SK-N-SH (cell line): Measurements from ENCODE around the gene DENR. TPM values are rescaled to one million over a fixed set of nuclear protein-coding genes. Genes with fewer than 3 reads are reported as not detected.

Experiments used
- CTCF ChIA-PET: fragments of 300-600, 350-600 bp; formaldehyde crosslinking; extraction: SDS; loops from one replicate; lab custom pipeline; 2021; lab: Yijun Ruan, JAX
- POLR2A ChIA-PET: fragments of 350-600 bp; sonication (Branson Sonifier 250); formaldehyde crosslinking; extraction: SDS; loops from one replicate; lab custom pipeline; 2020; ENCODE audit warnings: antibody characterized with exemption, inconsistent platforms; lab: Yijun Ruan, JAX
- DNase-seq: peaks from one replicate; pipeline ENCODE4 v3.0.0; 2012
- H2AFZ ChIP-seq: fragments of 200-600 bp; sonication (generic); 2 replicates; pipeline ENCODE4 v1.8.1; 2016; ENCODE audit warnings: antibody characterized with exemption, mild to moderate bottlenecking, low read depth
- H3F3A ChIP-seq: fragments of 200-600 bp; sonication (generic); replicated peaks from 2 replicates; pipeline ENCODE3; 2016; ENCODE audit warnings: antibody characterized with exemption, mild to moderate bottlenecking; ENCODE audit not compliant: insufficient read depth
- H3K27ac ChIP-seq, 2 experiments: fragments of 200-500 bp in 1 of 2; fragments of 200-600 bp in 1 of 2; sonication (Bioruptor generic) in 1 of 2; sonication (generic), shearing (Covaris generic) in 1 of 2; 2 replicates each; pipeline versions ENCODE4 v1.5.1 to v1.6.1; 2014 to 2016; ENCODE audit warnings: low read depth in 2 of 2, inconsistent platforms in 1 of 2, low read length in 1 of 2, mild to moderate bottlenecking in 1 of 2, mixed read lengths in 1 of 2
- H3K27me3 ChIP-seq: fragments of 200-600 bp; sonication (generic), shearing (Covaris generic); 2 replicates; pipeline ENCODE4 v1.6.1; 2016; ENCODE audit warnings: mixed run types; ENCODE audit not compliant: insufficient read depth
- H3K36me3 ChIP-seq, 2 experiments: fragments of 200-500 bp in 1 of 2; fragments of 200-600 bp in 1 of 2; sonication (Bioruptor generic) in 1 of 2; sonication (generic) in 1 of 2; replicated peaks in 1 of 2; 2 replicates each; pipeline versions ENCODE3 to v1.5.1; 2014 to 2016; ENCODE audit warnings: low read length in 1 of 2, mild to moderate bottlenecking in 1 of 2; ENCODE audit not compliant: insufficient read depth in 2 of 2, control insufficient read depth in 1 of 2
- H3K4me1 ChIP-seq, 2 experiments: fragments of 200-500 bp in 1 of 2; fragments of 200-600 bp in 1 of 2; sonication (Bioruptor generic) in 1 of 2; sonication (generic), shearing (Covaris generic) in 1 of 2; 2 replicates each; pipeline versions ENCODE4 v1.5.1 to v1.6.1; 2014 to 2016; ENCODE audit warnings: low read depth in 1 of 2, low read length in 1 of 2, mixed run types in 1 of 2; ENCODE audit not compliant: insufficient read depth in 2 of 2, control insufficient read depth in 1 of 2
- H3K4me2 ChIP-seq: fragments of 200-600 bp; sonication (generic), shearing (Covaris generic); 2 replicates; pipeline ENCODE4 v1.6.1; 2017; ENCODE audit warnings: mixed run types
- H3K4me3 ChIP-seq, 2 experiments: fragments of 200-500 bp in 1 of 2; fragments of 200-600 bp in 1 of 2; sonication (Bioruptor generic) in 1 of 2; sonication (generic), shearing (Covaris generic) in 1 of 2; 2 replicates each; pipeline versions ENCODE4 v1.5.1 to v1.8.1; 2014 to 2016; ENCODE audit warnings: low read depth in 2 of 2, inconsistent platforms in 1 of 2, low read length in 1 of 2, mild to moderate bottlenecking in 1 of 2, mixed read lengths in 1 of 2, moderate library complexity in 1 of 2
- H3K79me2 ChIP-seq: fragments of 200-600 bp; sonication (generic); 2 replicates; pipeline ENCODE4 v1.8.1; 2017; ENCODE audit warnings: mild to moderate bottlenecking; ENCODE audit not compliant: insufficient read depth
- H3K9ac ChIP-seq: fragments of 200-600 bp; sonication (generic); 2 replicates; pipeline ENCODE4 v1.6.1; 2017; ENCODE audit warnings: mixed run types
- H3K9me2 ChIP-seq: fragments of 200-600 bp; sonication (generic); 2 replicates; pipeline ENCODE4 v1.6.1; 2017; ENCODE audit warnings: mixed run types
- H3K9me3 ChIP-seq: fragments of 200-600 bp; sonication (generic); 2 replicates; pipeline ENCODE4 v1.6.1; 2017; ENCODE audit warnings: mixed run types, mild to moderate bottlenecking, moderate library complexity
- H4K20me1 ChIP-seq: fragments of 200-600 bp; sonication (generic); 2 replicates; pipeline ENCODE4 v1.6.1; 2017; ENCODE audit warnings: mild to moderate bottlenecking, mixed run types; ENCODE audit not compliant: insufficient read depth
- CHD2 ChIP-seq: fragments of 150-350 bp; IDR thresholded peaks from 2 replicates; pipeline ENCODE4 v1.6.1; 2018; ENCODE audit warnings: low read length; ENCODE audit not compliant: partially characterized antibody
- ELF1 ChIP-seq: IDR thresholded peaks from 2 replicates; pipeline ENCODE4 v1.4.0; 2012
- EP300 ChIP-seq, 2 experiments: IDR thresholded peaks; 2 replicates each; pipeline versions ENCODE4 v1.4.0 to v1.6.1; 2012; ENCODE audit warnings: borderline replicate concordance in 1 of 2, low read depth in 1 of 2, low read length in 1 of 2
- FOXJ3 ChIP-seq: sonication (generic); formaldehyde crosslinking; IDR thresholded peaks from 2 replicates; pipeline ENCODE4 v1.5.1; 2020; ENCODE audit warnings: mild to moderate bottlenecking, missing genetic modification reagents
- GABPA ChIP-seq: IDR thresholded peaks from 2 replicates; pipeline ENCODE4 v1.4.0; 2012; ENCODE audit warnings: low read depth, mild to moderate bottlenecking
- JUND ChIP-seq: IDR thresholded peaks from 2 replicates; pipeline ENCODE4 v1.4.0; 2012
- MEF2A ChIP-seq: IDR thresholded peaks from 2 replicates; pipeline ENCODE4 v1.4.0; 2012; ENCODE audit warnings: low read depth, borderline replicate concordance
- NRF1 ChIP-seq: IDR thresholded peaks from 2 replicates; pipeline ENCODE4 v1.6.1; 2012; ENCODE audit warnings: low read depth, mild to moderate bottlenecking, low read length
- RFX5 ChIP-seq: IDR thresholded peaks from 2 replicates; pipeline ENCODE4 v1.6.1; 2012; ENCODE audit warnings: mild to moderate bottlenecking, improper control_type of control experiment, low read length
- RXRA ChIP-seq: IDR thresholded peaks from 2 replicates; pipeline ENCODE4 v1.4.0; 2012; ENCODE audit warnings: low read depth, mild to moderate bottlenecking, borderline replicate concordance
- WGBS: methylation state at CpG from one replicate; pipeline ENCODE4 v1.1.6; 2017; ENCODE audit warnings: low lambda C conversion rate; 5-methylcytosine and 5-hydroxymethylcytosine counted together
- polyA plus RNA-seq, 3 experiments: library from polyadenylated mRNA; depleted of rRNA; stranded (reverse); fragments of >200 nt; gene quantifications; 2 replicates each; pipeline ENCODE4 v1.2.3, GENCODE V29; 2012
- TF ChIP-seq, protein P1 (sequence below): IDR thresholded peaks from 2 replicates; pipeline ENCODE4 v1.4.0; 2012; ENCODE audit warnings: low read depth
- TF ChIP-seq, protein P2 (sequence below): fragments of 200-600 bp; sonication (generic); IDR thresholded peaks from 2 replicates; pipeline ENCODE4 v1.6.1; 2017; ENCODE audit warnings: antibody characterized with exemption, mild to moderate bottlenecking, moderate library complexity
- TF ChIP-seq, protein P3 (sequence below): IDR thresholded peaks from 2 replicates; pipeline ENCODE4 v1.4.0; 2012; ENCODE audit warnings: low read depth, borderline replicate concordance
- TF ChIP-seq, protein P4 (sequence below): fragments of 150-350 bp; IDR thresholded peaks from 2 replicates; pipeline ENCODE4 v1.6.1; 2017; ENCODE audit warnings: antibody characterized with exemption, low read length, low read depth, borderline replicate concordance

The DENR gene
- polyA plus RNA-seq, 1 of the 3 experiments (the other 2 are of a cell fraction): 23.2 TPM

DNA sequence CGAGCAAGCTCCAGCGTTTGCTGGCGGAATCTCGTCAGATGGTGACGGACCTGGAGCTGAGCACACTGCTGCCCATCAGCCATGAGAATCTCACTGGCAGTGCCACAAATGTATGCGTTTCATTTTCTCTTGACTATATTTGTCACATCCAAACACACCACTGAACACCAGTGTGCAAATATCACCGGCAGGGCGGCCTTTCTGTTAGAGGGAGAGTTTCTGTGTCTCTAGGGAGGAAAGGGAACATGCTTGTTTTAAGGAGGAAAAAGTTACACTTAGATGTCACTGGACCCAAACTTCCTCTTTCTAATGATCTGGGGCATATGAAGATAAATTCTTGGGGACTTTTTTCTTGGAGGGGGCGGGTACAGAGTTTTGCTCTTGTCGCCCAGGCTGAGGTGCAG lies 60.7 kb downstream of the DENR start:
- CTCF ChIA-PET: interaction anchor here (2.1 kb wide), 1 partner anchor 19 kb away, joined by 6 read pairs; no protein-coding TSS in a partner anchor
- no peaks in the 10 kb centered on the region for H3K4me1 ChIP-seq
- 88% methylated on average over 10 of the region's 10 CpGs for WGBS
- no peaks in the 10 kb centered on the region for H3K36me3 ChIP-seq
- TF ChIP-seq RXRA (no peak), MEF2A (no peak), CHD2 (no peak), FOXJ3 (no peak), JUND (no peak), EP300 (IDR thresholded peaks at IDR 0.05; ENCODE audit: borderline replicate concordance in 1 of 2, low read depth in 1 of 2, low read length in 1 of 2) (no peak), RFX5 (no peak), GABPA (no peak), ELF1 (no peak), NRF1 (no peak)
- TF ChIP-seq, protein P1, sequence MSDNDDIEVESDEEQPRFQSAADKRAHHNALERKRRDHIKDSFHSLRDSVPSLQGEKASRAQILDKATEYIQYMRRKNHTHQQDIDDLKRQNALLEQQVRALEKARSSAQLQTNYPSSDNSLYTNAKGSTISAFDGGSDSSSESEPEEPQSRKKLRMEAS: no peak
- TF ChIP-seq, protein P2, sequence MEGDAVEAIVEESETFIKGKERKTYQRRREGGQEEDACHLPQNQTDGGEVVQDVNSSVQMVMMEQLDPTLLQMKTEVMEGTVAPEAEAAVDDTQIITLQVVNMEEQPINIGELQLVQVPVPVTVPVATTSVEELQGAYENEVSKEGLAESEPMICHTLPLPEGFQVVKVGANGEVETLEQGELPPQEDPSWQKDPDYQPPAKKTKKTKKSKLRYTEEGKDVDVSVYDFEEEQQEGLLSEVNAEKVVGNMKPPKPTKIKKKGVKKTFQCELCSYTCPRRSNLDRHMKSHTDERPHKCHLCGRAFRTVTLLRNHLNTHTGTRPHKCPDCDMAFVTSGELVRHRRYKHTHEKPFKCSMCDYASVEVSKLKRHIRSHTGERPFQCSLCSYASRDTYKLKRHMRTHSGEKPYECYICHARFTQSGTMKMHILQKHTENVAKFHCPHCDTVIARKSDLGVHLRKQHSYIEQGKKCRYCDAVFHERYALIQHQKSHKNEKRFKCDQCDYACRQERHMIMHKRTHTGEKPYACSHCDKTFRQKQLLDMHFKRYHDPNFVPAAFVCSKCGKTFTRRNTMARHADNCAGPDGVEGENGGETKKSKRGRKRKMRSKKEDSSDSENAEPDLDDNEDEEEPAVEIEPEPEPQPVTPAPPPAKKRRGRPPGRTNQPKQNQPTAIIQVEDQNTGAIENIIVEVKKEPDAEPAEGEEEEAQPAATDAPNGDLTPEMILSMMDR: no peak
- TF ChIP-seq, protein P3, sequence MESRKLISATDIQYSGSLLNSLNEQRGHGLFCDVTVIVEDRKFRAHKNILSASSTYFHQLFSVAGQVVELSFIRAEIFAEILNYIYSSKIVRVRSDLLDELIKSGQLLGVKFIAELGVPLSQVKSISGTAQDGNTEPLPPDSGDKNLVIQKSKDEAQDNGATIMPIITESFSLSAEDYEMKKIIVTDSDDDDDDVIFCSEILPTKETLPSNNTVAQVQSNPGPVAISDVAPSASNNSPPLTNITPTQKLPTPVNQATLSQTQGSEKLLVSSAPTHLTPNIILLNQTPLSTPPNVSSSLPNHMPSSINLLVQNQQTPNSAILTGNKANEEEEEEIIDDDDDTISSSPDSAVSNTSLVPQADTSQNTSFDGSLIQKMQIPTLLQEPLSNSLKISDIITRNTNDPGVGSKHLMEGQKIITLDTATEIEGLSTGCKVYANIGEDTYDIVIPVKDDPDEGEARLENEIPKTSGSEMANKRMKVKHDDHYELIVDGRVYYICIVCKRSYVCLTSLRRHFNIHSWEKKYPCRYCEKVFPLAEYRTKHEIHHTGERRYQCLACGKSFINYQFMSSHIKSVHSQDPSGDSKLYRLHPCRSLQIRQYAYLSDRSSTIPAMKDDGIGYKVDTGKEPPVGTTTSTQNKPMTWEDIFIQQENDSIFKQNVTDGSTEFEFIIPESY: no peak
- TF ChIP-seq, protein P4, sequence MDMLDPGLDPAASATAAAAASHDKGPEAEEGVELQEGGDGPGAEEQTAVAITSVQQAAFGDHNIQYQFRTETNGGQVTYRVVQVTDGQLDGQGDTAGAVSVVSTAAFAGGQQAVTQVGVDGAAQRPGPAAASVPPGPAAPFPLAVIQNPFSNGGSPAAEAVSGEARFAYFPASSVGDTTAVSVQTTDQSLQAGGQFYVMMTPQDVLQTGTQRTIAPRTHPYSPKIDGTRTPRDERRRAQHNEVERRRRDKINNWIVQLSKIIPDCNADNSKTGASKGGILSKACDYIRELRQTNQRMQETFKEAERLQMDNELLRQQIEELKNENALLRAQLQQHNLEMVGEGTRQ: no peak
- no peak overlapping the region for H2AFZ ChIP-seq
- H3K9ac ChIP-seq: no peak overlapping the region
- POLR2A ChIA-PET: interaction anchor here (0.9 kb wide), 1 partner anchor 33 kb away, joined by 3 read pairs; no protein-coding TSS in a partner anchor
- no peaks in the 10 kb centered on the region for H3F3A ChIP-seq
- H3K27ac ChIP-seq: no peak overlapping the region
- H3K4me2 ChIP-seq: no peak overlapping the region
- no peaks in the 10 kb centered on the region for H3K9me2 ChIP-seq
- no peaks in the 10 kb centered on the region for H4K20me1 ChIP-seq
- DNase-seq: no peak
- no peaks in the 10 kb centered on the region for H3K79me2 ChIP-seq
- H3K4me3 ChIP-seq: no peak overlapping the region
- no peaks in the 10 kb centered on the region for H3K27me3 ChIP-seq
- no peaks in the 10 kb centered on the region for H3K9me3 ChIP-seq
